Neural progenitor cell (in vitro differentiated cells): Measurements from ENCODE around the gene KIAA1217. TPM values are rescaled to one million over a fixed set of nuclear protein-coding genes. Genes with fewer than 3 reads are reported as not detected.

Source experiments
- DNase-seq: peaks from one replicate; pipeline ENCODE4 v3.0.0-alpha.2; 2016; ENCODE audit warnings: low spot score
- H2AFZ ChIP-seq: fragments of 200-600 bp; sonication (generic); replicated peaks from 2 replicates; pipeline ENCODE4 v1.6.1; 2016; ENCODE audit warnings: antibody characterized with exemption
- H3F3A ChIP-seq: fragments of 200-600 bp; sonication (generic); 2 replicates; pipeline ENCODE4 v1.6.1; 2016; ENCODE audit warnings: antibody characterized with exemption, low read depth
- H3K27ac ChIP-seq: fragments of 200-600 bp; sonication (generic); 2 replicates; pipeline ENCODE4 v1.5.1; 2016; ENCODE audit warnings: mild to moderate bottlenecking
- H3K27me3 ChIP-seq: fragments of 200-600 bp; sonication (generic); 2 replicates; pipeline ENCODE4 v1.6.1; 2016; ENCODE audit warnings: mild to moderate bottlenecking, moderate library complexity
- H3K36me3 ChIP-seq: fragments of 200-600 bp; sonication (generic); 2 replicates; pipeline ENCODE4 v1.5.1; 2016
- H3K4me1 ChIP-seq: fragments of 200-600 bp; sonication (generic); 2 replicates; pipeline ENCODE4 v1.6.1; 2016; ENCODE audit warnings: mixed run types
- H3K4me2 ChIP-seq: fragments of 200-600 bp; sonication (generic); 2 replicates; pipeline ENCODE4 v1.6.1; 2016
- H3K4me3 ChIP-seq: fragments of 200-600 bp; sonication (generic); 2 replicates; pipeline ENCODE4 v1.5.1; 2016
- H3K79me2 ChIP-seq: fragments of 200-600 bp; sonication (generic); 2 replicates; pipeline ENCODE4 v1.6.1; 2016; ENCODE audit warnings: low read depth
- H3K9ac ChIP-seq: fragments of 200-600 bp; sonication (generic); 2 replicates; pipeline ENCODE4 v1.6.1; 2016
- H3K9me3 ChIP-seq: fragments of 200-600 bp; sonication (generic); 2 replicates; pipeline ENCODE4 v1.5.1; 2016; ENCODE audit warnings: low read depth
- H4K20me1 ChIP-seq: fragments of 200-600 bp; sonication (generic); 2 replicates; pipeline ENCODE4 v1.6.1; 2016; ENCODE audit warnings: low read depth
- H3K27ac Mint-ChIP-seq: 3 replicates; pipeline ENCODE4 v1.8.0; 2021; ENCODE audit warnings: mixed read lengths
- H3K27me3 Mint-ChIP-seq: 2 replicates; pipeline ENCODE4 v1.8.0; 2022; ENCODE audit warnings: low read depth, mild to moderate bottlenecking, inconsistent platforms, moderate library complexity, mixed read lengths; ENCODE audit not compliant: insufficient read depth
- H3K36me3 Mint-ChIP-seq: 3 replicates; pipeline ENCODE4 v1.8.0; 2021; ENCODE audit warnings: mixed read lengths
- H3K4me1 Mint-ChIP-seq: 3 replicates; pipeline ENCODE4 v1.8.0; 2021; ENCODE audit warnings: mixed read lengths
- H3K4me3 Mint-ChIP-seq: 3 replicates; pipeline ENCODE4 v1.8.0; 2021; ENCODE audit warnings: mild to moderate bottlenecking, moderate library complexity, mixed read lengths
- H3K9me3 Mint-ChIP-seq: 3 replicates; pipeline ENCODE4 v1.8.0; 2020; ENCODE audit warnings: mixed read lengths
- EZH2 ChIP-seq: fragments of 200-600 bp; sonication (generic); IDR thresholded peaks from 2 replicates; pipeline ENCODE4 v1.6.1; 2017; ENCODE audit warnings: antibody characterized with exemption, mild to moderate bottlenecking, moderate library complexity
- EZH2phosphoT487 ChIP-seq: fragments of 200-600 bp; sonication (generic); IDR thresholded peaks from 2 replicates; pipeline ENCODE4 v1.6.1; 2017; ENCODE audit warnings: antibody characterized with exemption
- total RNA-seq: library from RNA; depleted of rRNA; stranded (reverse); fragments of >200 nt; gene quantifications from 2 replicates; pipeline ENCODE4 v1.2.3, GENCODE V29; 2015; ENCODE audit warnings: low replicate concordance
- TF ChIP-seq, protein P1 (sequence below): fragments of 200-600 bp; sonication (generic); IDR thresholded peaks from 2 replicates; pipeline ENCODE4 v1.5.1; 2017; ENCODE audit warnings: antibody characterized with exemption, mild to moderate bottlenecking

Gene KIAA1217
- total RNA-seq, 1 donor from 2014 or later = 13.1 TPM

GRCh38 chr10:24459836-24460235 is 250.9 kb downstream of the KIAA1217 start:
- H3K4me2 ChIP-seq = no peak overlapping the region
- DNase-seq = no peak
- H3K4me3 ChIP-seq = no peak overlapping the region
- Mint-ChIP-seq H3K36me3 (no peaks in the 10 kb centered on the region), H3K27ac (no peak overlapping the region), H3K4me1 (peaks cover 3% of the 10 kb centered on the region), H3K27me3 (peaks cover 2% of the 10 kb centered on the region), H3K9me3 (no peaks in the 10 kb centered on the region), H3K4me3 (no peak overlapping the region)
- H3F3A ChIP-seq = no peaks in the 10 kb centered on the region
- no peak overlapping the region for H2AFZ ChIP-seq
- no peaks in the 10 kb centered on the region for H3K79me2 ChIP-seq
- no peak overlapping the region for H3K27ac ChIP-seq
- no peaks in the 10 kb centered on the region for H3K27me3 ChIP-seq
- no peaks in the 10 kb centered on the region for H3K36me3 ChIP-seq
- no peaks in the 10 kb centered on the region for H3K9me3 ChIP-seq
- no peaks in the 10 kb centered on the region for H3K4me1 ChIP-seq
- no peak for TF ChIP-seq EZH2phosphoT487
- TF ChIP-seq, protein P1, sequence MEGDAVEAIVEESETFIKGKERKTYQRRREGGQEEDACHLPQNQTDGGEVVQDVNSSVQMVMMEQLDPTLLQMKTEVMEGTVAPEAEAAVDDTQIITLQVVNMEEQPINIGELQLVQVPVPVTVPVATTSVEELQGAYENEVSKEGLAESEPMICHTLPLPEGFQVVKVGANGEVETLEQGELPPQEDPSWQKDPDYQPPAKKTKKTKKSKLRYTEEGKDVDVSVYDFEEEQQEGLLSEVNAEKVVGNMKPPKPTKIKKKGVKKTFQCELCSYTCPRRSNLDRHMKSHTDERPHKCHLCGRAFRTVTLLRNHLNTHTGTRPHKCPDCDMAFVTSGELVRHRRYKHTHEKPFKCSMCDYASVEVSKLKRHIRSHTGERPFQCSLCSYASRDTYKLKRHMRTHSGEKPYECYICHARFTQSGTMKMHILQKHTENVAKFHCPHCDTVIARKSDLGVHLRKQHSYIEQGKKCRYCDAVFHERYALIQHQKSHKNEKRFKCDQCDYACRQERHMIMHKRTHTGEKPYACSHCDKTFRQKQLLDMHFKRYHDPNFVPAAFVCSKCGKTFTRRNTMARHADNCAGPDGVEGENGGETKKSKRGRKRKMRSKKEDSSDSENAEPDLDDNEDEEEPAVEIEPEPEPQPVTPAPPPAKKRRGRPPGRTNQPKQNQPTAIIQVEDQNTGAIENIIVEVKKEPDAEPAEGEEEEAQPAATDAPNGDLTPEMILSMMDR = no peak
- no peak for TF ChIP-seq EZH2
- no peaks in the 10 kb centered on the region for H4K20me1 ChIP-seq
- H3K9ac ChIP-seq = no peak overlapping the region

GRCh38 chr10:24462291-24462813 is 253.4 kb downstream of the KIAA1217 start:
- H2AFZ ChIP-seq = no peak overlapping the region
- Mint-ChIP-seq H3K27ac (no peak overlapping the region), H3K4me1 (no peaks in the 10 kb centered on the region), H3K9me3 (no peaks in the 10 kb centered on the region), H3K4me3 (no peak overlapping the region), H3K27me3 (no peaks in the 10 kb centered on the region), H3K36me3 (no peaks in the 10 kb centered on the region)
- no peaks in the 10 kb centered on the region for H3K9me3 ChIP-seq
- no peak overlapping the region for H3K27ac ChIP-seq
- TF ChIP-seq, protein P1 = no peak
- TF ChIP-seq EZH2phosphoT487 (no peak), EZH2 (no peak)
- H3K4me1 ChIP-seq = peaks cover 2% of the 10 kb centered on the region
- H3K4me2 ChIP-seq = no peak overlapping the region
- H3K27me3 ChIP-seq = no peaks in the 10 kb centered on the region
- H4K20me1 ChIP-seq = no peaks in the 10 kb centered on the region
- no peaks in the 10 kb centered on the region for H3K79me2 ChIP-seq
- no peaks in the 10 kb centered on the region for H3F3A ChIP-seq
- no peak for DNase-seq
- H3K36me3 ChIP-seq = no peaks in the 10 kb centered on the region
- H3K9ac ChIP-seq = no peak overlapping the region
- no peak overlapping the region for H3K4me3 ChIP-seq

DNA sequence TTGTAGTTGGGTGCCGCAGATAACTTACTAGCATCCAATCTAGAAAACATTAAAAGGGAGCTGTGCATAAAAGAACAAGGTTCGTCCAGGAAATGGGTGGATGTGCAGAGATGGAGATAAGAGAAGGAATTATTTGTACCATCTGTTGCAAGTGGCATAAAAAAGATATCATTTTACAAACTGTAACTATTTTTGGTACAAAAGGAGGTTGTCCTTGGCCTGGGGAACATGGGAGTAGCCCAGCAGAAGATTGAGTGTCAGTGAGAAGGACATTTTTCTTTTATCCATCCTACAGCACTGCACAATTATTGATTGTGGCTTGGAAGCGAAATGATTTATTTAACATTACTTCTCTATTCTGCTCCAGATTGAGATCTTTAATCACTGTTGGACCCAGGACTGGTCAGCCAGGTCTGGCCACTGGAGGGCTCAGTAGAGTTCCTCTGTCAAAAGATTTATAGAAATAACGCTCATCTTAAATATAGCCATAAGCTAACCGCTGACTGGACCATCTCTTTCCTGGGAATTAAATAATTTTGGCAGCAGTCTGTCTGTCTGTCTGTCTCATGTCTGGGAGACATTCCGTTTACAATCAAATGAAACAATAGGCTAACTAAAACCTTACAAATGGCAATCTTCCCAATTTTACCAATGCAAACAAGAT is 254.1 kb downstream of the KIAA1217 start:
- no peak overlapping the region for H3K4me2 ChIP-seq

More for the DNA sequence above, 254.1 kb downstream of the KIAA1217 start:
- Mint-ChIP-seq H3K4me3 (no peak overlapping the region), H3K4me1 (no peaks in the 10 kb centered on the region), H3K27me3 (no peaks in the 10 kb centered on the region), H3K9me3 (no peaks in the 10 kb centered on the region), H3K36me3 (no peaks in the 10 kb centered on the region), H3K27ac (no peak overlapping the region)
- Histone ChIP-seq H3K27ac (no peak overlapping the region), H3K79me2 (no peaks in the 10 kb centered on the region), H3K9me3 (no peaks in the 10 kb centered on the region), H3K4me1 (peaks cover 3% of the 10 kb centered on the region), H2AFZ (no peak overlapping the region), H3K9ac (no peak overlapping the region), H3K4me3 (no peak overlapping the region), H4K20me1 (no peaks in the 10 kb centered on the region), H3F3A (no peaks in the 10 kb centered on the region), H3K36me3 (no peaks in the 10 kb centered on the region), H3K27me3 (no peaks in the 10 kb centered on the region)
- DNase-seq = no peak
- TF ChIP-seq EZH2 (no peak), EZH2phosphoT487 (no peak)
